DOHH2 (cell line): ENCODE data around the gene TTC3.

Source experiments
- EZH2phosphoT487 ChIP-seq: fragments of 200-600 bp; sonication (generic); IDR thresholded peaks from 2 replicates; pipeline ENCODE4 v1.6.1; 2017; ENCODE audit warnings: borderline replicate concordance, mild to moderate bottlenecking, antibody characterized with exemption, low read length, moderate library complexity, mixed read lengths
- TF ChIP-seq, protein P1 (sequence below): fragments of 200-600 bp; sonication (generic); IDR thresholded peaks from one replicate; pipeline ENCODE4 v1.5.1; 2014; ENCODE audit warnings: antibody characterized with exemption, mild to moderate bottlenecking, low read depth, low read length; ENCODE audit not compliant: poor library complexity, severe bottlenecking

DNA sequence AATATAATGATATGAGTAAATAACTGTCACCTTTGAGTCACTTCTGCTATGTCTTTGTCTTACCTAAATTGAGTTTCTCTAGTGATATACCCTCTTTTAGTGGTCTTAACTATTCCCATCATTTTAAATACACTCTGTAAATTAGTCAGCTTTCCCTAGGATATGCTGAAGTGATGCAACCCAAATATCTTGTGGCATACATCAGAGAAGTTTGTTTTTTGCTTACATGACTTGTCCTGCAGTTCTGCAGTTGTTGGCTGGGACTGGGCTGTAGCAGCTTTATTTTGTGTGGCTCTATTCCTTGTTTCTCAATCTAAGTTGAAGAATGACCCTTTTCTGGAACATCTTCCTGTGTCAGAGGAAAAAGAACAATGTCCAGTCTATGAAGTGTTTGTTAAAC, 76.4 kb downstream of the TTC3 start:
- TF ChIP-seq, protein P1, sequence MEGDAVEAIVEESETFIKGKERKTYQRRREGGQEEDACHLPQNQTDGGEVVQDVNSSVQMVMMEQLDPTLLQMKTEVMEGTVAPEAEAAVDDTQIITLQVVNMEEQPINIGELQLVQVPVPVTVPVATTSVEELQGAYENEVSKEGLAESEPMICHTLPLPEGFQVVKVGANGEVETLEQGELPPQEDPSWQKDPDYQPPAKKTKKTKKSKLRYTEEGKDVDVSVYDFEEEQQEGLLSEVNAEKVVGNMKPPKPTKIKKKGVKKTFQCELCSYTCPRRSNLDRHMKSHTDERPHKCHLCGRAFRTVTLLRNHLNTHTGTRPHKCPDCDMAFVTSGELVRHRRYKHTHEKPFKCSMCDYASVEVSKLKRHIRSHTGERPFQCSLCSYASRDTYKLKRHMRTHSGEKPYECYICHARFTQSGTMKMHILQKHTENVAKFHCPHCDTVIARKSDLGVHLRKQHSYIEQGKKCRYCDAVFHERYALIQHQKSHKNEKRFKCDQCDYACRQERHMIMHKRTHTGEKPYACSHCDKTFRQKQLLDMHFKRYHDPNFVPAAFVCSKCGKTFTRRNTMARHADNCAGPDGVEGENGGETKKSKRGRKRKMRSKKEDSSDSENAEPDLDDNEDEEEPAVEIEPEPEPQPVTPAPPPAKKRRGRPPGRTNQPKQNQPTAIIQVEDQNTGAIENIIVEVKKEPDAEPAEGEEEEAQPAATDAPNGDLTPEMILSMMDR = no peak
- TF ChIP-seq EZH2phosphoT487 = no peak
